Measurements from ENCODE around the gene GRM8.
A peak's percentile ranks its signal among the peaks of the same experiment; 100 is the strongest.

GRM8 gene

DNA sequence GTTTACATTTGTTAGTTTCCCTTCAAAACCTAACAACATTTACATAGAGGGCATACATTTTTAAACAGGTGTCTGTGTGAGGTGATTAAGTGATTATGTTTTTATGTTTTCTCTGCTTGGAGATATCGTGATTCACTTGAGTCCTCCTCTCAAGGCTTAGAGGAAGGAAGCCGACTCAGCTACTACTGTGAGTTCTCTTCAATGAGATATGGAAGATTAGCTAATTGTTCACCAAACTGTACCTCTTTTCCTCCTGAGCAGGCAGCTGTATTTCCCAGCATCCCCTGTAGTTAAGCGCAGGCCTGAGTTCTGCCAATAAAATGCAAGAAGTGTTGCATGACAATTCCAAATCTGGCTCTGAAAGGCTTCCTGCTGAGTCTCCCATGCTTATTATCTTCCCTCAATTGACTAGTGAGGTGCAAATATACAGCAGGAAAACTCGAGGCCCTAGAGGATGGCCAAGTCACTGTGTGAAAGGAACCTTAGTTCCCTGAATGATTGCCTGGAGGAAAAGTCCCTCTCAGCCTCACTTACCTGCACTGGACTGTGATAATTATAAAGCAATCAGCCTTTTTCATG is 528.7 kb downstream of the GRM8 start:
- TF ChIP-seq, protein P1, sequence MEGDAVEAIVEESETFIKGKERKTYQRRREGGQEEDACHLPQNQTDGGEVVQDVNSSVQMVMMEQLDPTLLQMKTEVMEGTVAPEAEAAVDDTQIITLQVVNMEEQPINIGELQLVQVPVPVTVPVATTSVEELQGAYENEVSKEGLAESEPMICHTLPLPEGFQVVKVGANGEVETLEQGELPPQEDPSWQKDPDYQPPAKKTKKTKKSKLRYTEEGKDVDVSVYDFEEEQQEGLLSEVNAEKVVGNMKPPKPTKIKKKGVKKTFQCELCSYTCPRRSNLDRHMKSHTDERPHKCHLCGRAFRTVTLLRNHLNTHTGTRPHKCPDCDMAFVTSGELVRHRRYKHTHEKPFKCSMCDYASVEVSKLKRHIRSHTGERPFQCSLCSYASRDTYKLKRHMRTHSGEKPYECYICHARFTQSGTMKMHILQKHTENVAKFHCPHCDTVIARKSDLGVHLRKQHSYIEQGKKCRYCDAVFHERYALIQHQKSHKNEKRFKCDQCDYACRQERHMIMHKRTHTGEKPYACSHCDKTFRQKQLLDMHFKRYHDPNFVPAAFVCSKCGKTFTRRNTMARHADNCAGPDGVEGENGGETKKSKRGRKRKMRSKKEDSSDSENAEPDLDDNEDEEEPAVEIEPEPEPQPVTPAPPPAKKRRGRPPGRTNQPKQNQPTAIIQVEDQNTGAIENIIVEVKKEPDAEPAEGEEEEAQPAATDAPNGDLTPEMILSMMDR (IDR thresholded peaks at IDR 0.05; ENCODE audit: insufficient read depth, low read depth, low read length, missing control alignments) = no peak
- DNase-seq (ENCODE audit: low read depth) = no peak
- H3K4me3 ChIP-seq (ENCODE audit: low read length) = no peak overlapping the region

DNA sequence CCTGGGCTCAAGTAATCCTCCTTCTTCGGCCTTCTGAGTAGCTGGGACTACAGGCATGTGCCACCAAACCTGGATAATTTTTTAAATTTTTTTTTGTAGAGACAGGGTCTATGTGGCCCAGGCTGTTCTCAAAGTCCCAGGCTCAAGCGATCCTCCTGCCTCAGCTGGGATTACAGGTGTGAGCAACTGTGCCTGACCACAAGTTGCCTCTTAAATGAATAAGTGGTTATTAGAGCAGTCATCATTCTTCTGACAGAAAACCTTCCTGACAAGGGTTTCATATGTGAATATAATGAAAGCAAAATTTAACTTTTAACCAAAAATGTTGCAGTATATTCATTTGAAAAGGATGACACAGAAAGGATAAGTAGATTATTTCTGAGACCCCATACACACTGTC is 532.5 kb downstream of the GRM8 start:
- no peak for DNase-seq (ENCODE audit: low read depth)
- H3K4me3 ChIP-seq (ENCODE audit: low read length) = no peak overlapping the region
- TF ChIP-seq, protein P1 (IDR thresholded peaks at IDR 0.05; ENCODE audit: insufficient read depth, low read depth, low read length, missing control alignments) = no peak

DNA sequence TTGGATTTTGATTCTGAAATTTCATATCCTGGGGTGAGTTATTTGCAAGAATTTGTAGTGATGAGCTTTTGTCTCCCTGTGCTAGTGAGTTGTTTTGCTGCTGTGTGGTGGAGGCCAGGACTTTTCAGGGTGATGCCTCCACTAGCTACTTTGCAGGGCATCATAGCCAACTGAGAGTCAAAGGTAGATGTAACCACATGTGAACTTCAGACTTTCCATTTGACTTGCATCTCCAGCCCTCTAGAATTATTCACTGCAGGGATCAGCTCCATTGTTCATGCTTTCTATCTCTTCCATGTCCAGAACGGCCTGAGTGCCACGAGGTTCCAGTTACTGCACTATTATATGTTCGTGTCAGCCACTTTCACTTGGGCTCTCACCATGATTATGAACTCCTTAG is 534.3 kb downstream of the GRM8 start:
- TF ChIP-seq, protein P1 (IDR thresholded peaks at IDR 0.05; ENCODE audit: insufficient read depth, low read depth, low read length, missing control alignments) = no peak
- no peak for DNase-seq (ENCODE audit: low read depth)
- no peak overlapping the region for H3K4me3 ChIP-seq (ENCODE audit: low read length)

DNA sequence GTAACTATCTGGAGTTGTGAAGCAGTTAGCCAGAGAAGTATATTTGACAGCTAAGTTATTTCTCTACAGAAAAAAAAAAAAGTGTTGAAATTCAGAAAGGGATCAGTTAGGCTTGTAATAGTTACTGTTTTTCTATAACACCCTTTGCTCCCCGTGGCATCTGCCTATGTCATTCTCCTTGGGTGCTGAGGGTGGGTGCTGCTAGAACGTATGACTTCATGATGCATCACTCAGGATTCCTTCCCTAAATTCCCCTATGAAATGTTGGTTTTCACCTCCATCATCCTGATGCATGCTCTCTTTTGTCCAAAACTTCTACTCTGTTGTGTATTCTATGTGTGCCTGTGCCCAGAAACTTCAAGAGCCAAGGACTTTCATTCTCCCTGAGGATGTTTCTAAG is 536.4 kb downstream of the GRM8 start:
- H3K4me3 ChIP-seq (ENCODE audit: low read length) = no peak overlapping the region
- TF ChIP-seq, protein P1 (IDR thresholded peaks at IDR 0.05; ENCODE audit: insufficient read depth, low read depth, low read length, missing control alignments) = no peak
- peak; percentile 42 for DNase-seq (ENCODE audit: low read depth)

DNA sequence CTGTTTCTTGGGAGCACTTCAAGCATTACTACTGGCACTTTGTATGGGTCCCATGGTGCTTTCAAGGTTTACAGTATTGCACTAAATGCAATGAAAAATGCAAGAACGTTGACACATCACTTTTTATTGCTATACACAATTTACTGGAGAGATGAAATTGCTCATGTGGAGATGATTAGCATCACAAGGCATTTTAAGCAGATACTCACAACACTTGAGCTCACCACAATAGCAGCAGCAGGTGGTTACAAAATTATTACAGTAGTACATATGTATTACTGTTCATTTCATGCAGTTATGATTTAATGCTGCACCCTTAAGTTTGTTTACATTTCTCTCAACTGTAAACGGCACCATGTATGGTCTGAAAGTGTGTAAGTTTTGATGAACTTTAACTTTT is 537.7 kb downstream of the GRM8 start:
- TF ChIP-seq, protein P1 (IDR thresholded peaks at IDR 0.05; ENCODE audit: insufficient read depth, low read depth, low read length, missing control alignments) = no peak
- DNase-seq (ENCODE audit: low read depth) = no peak
- H3K4me3 ChIP-seq (ENCODE audit: low read length) = no peak overlapping the region

DNA sequence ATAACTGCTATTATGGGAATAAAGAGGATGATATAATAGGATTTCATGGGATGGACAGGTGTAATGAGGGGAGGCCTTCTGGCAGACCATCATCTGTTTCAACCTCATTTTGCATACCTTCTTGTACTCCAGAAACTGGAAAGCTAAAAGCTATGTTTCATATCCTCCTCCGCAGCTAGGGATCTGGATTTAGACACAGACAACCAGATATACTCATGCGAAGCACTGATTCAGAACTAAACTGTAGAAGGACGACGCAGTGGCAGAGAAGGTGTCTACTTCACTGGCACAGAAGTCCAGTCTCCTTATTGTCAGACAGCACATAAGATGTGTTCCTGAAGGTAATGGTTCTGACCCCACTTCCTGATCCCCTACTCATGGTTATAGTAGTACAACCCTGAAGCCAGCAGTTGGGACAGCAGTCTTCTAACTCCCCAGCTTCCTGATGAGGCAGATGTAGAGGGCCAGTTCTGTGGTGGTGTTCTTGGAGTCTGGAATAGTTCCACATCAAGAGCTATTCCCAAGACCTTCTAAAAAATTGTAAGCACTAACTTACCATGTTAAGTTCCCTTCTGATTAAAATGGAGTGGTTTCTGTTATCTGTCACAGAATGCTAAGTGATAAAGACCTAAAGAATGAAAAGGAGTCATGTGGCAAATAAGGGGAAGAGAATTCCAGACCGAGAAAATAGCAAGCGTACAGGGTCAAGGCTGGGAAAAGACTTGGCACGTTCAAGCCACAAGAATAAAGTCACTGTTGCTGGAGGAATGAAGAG is 550.3 kb downstream of the GRM8 start:
- TF ChIP-seq, protein P1 (IDR thresholded peaks at IDR 0.05; ENCODE audit: insufficient read depth, low read depth, low read length, missing control alignments) = no peak
- DNase-seq (ENCODE audit: low read depth) = no peak
- no peak overlapping the region for H3K4me3 ChIP-seq (ENCODE audit: low read length)

Data from epithelial cell of esophagus (primary cell).